HG02763 (cell line): ENCODE results near the gene FAM131C.
"Not testable (repeated sequence)": the region's sequence is repeated elsewhere in the genome, so short reads cannot be mapped to it uniquely, and the experiment has no call there.

Source experiments
- ATAC-seq: cut with Tn5 transposase; IDR thresholded peaks from one replicate; pipeline ENCODE4 v1.9.1; 2021; ENCODE audit warnings: mild to moderate bottlenecking, moderate library complexity; ENCODE audit not compliant: unreplicated experiment

FAM131C gene

DNA sequence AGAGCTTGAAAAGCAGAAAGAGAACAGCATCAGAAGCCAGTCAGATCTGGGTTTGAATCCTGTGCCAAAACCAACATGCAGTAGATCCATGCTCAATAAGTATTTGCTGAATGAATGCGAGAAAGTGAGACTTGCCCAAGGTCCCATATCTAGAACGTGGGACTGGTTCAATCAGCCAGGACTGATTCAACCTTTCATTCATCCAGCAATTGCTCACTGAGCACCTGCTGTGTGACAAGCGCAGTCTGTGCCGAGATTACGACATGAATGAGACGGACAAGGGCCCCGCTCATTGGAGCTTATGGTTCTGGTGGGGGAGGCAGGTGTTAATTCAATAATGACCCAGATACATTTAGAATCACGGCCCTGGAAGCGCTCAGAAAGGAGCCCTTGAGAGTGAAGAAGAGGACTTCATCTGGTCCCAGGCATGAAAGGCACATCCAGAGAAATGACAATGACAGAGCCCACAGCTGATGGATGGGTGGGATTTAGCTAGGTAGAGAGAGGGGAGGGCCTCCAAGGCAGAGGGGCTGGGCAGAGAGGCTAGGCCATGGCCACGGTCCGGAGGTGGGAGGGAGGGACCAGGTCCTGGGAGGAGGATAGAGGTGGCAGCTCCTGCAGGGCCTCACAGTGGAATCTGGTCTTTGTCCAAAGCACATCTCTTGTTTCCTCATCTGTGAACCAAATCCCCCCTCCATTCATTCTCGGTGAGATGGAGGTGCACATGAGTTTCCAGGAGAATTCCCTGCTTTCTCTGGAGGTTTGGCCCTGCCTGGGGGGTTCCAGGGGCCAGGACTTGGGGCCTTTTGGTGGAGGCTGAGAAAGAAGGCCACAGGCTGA, 4.2 kb upstream of the FAM131C start:
- ATAC-seq = no peak

DNA sequence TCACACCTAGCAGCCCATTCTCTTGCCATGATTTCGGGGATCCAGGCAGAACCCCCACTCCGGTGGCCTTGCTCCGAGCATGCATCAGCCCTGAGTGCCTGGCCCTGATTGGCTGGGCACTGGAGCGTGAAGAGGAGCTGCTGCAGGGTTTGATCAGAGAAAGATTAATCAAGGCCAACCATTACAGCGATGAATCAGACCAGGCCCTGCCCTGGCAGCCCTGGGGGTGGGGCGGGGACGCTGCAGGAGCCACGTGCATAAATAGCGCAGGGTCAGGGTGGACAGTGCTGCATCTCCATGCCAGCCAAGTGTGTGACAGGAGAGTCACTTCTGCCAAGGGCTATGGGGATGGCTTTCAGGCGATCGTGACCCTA, 3.4 kb upstream of the FAM131C start:
- no peak for ATAC-seq

DNA sequence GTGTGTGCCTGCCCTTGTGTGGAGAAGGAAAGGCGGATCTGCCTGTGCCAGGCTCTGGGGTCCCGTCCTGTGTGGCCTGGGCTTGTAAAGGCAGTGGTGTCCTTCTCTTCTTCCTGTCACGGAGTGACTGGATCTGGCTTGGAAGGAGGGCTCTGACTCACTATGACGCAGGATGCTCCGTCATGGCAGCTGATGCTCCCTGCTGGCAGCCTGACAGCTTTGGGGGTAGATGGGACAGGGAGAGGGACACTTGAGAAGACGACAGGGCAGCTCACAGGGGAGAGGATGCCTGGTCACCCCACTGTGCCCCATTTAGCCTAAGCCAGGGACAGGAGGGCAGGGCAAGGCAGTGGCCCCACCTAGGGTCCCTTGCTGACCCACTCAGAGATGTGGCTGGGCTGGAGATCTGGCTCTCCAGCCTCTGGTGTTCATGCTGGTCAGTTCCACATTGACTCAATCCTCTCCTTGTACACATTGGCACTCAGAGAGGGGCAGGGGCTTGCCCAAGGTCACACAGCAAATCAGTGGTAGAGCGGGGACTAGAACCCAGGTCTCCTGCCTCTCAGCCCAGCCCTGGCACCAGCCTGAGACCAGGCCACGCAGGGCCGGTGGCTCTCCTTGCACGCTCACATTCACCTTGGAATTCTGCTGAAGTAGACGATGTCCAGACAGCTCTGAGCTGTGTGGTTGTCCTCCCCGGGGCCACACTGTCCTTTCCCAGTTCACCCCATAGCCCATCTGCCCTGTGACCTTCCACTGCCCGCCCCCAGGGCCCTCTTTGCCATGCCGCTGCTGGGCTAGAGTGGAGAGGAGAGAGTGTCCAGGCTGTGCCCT, 2.8 kb upstream of the FAM131C start:
- no peak for ATAC-seq

DNA sequence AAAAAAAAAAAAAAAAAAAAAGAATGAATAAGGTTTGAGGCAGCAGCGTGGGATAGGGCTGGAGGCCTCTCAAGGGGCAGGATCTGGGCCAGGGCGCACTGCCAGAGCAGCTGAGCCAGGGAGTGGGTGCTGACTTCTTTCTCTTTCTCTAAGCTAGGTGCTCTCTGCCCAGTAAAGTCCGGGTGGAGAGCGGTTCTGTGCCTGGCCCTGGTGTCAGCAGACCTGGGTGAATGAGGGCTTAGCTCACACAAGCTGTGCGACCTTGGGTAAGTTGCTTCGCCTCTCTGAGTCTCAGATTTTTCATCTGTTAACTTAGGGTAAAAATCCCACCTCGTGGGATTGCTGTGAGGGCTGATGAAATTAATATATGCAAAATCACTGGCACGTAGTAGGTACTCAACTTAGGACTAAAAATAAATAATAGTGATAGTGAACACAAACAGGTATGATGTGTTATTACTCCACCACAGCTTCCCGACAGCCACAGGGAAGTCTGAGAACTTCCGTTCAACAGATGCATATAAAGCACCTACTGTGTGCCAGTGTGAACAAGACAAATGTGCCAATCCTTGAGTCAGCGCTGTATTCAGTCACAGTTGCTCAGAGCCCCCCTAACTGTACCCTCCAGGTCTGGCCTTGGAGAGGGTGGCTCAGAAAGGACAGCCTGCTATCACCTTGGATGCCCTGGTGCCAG, 2.0 kb upstream of the FAM131C start:
- no peak for ATAC-seq

DNA sequence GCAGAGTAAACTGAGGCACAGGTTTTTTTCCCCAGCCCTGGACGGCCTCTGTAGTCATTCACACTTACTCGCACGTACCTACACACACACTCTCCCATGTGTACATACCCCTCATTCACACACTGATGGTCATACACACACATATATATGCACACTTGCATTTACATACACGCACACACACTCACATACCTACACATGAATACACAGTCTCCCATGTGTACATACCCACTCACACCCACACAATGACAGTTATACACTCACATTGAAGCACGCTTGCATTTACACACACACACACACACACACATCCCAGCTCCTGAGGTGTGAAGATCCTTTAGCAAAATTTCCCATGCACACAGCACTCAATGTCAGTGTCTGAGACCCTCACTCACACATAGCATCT, 766 bp upstream of the FAM131C start:
- ATAC-seq = no peak

DNA sequence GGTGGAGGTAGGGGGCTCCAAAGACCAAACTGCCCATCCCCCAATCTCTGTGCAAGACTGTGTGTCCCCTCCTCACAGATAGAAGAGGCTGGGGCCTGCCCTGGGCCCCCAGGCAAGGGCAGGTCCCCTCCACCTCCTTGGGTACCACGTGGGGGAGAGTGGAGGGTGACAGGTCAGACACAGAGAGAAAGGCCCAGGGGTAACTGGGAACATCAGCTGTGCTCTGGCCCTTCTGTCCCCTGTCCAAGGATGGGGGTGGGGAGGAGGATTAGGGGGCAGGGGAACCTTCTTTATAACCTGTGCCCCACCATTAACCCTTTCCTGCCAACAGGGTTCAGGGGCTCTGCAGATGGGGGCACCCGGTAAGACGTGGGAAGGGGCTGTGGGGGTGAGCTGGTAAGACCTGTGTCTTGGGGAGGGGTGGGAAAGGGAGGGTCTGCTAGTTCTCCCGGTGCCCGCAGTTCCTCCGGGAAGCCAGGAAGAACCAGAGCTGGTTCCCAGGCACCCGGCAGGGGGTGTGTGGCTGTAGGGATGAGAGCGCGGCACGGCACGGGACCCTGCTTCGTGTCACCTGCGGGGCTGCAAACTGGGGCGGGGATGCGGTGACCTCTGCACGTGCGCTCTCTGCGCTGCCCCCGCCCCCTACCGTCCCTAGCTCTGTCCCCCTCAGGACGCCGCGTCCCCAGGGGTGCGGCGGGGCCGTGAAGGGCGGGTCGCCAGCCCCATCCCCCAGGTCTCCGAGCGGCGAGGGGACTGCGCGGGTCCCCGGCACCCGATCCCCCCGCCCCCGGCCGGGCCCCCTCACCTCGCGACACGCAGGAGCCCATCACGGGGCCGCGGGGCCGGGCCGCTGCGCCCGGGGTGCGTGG, 601 bp downstream of the FAM131C start:
- no peak for ATAC-seq

DNA sequence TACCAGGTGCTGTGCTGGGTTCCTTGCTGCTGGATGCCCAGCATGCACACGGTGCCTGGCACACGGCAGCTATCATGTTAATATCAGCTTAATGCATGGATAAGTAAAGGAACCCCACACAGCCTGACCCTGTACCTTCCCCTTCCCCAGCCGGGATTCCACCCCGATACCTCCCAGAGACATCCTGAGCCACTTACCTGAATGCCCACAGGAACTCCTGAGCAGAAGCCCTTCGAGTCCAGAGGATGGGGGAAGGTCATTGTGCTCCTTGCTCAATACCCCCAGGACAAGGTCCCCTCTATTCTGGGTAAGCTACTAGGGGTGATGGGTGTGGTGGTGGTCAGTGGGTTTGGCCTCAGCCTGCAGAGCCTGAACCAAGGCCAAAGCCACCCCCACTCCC, 1.4 kb downstream of the FAM131C start:
- no peak for ATAC-seq

DNA sequence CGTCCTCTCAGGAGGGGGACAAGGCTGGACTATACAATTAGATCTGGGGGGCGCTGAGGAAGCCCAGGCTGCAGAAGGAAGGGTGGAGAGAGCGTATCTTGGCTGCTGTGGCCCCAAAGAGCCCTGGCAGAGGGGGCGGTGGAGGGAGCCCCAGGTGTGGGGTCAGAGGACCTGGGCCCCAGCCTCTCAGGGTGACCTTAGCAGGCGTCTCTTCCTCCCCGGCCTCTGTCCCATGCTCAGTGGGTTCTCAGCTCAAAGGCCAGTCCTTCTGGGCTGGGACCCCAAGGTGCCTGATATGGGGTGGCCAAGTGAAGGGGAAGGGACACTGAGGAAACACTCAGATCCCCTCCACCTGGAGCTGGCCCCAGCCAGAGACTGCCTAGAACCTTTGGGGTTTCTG, 1.8 kb downstream of the FAM131C start:
- ATAC-seq = no peak

DNA sequence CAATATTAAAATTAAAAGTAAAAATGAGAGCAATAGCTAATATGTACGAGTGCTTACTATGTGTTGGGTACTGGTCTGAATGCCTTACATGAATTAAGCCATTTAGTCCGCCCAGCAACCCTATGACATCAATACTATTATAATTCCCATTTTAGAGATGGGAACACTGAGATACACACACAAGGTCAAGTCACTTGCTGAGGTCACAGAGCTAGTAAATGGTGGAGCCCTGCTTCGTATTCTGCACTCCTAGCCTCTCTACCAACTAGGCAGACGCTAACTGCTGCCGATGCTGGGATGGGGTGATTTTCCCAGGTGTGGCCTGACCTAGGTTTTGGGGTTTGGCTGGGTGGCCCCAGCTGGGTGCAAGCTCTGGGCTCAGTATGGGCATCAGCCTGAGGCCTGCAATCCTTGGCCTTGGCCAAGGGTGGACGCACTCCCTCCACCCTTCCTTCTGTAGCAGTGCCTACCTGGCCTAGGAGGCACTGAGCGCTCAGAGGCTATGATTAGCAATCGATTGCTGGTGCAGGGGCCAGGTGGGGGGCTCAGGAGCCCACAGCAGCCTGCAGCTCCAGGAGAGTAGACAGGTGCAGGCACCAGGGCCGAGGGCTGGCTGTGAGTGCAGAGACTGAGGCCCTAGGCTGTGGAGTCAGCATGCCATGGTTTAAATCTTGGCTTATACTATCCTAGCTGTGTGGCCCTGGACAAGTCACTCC, 2.7 kb downstream of the FAM131C start:
- ATAC-seq = no peak

DNA sequence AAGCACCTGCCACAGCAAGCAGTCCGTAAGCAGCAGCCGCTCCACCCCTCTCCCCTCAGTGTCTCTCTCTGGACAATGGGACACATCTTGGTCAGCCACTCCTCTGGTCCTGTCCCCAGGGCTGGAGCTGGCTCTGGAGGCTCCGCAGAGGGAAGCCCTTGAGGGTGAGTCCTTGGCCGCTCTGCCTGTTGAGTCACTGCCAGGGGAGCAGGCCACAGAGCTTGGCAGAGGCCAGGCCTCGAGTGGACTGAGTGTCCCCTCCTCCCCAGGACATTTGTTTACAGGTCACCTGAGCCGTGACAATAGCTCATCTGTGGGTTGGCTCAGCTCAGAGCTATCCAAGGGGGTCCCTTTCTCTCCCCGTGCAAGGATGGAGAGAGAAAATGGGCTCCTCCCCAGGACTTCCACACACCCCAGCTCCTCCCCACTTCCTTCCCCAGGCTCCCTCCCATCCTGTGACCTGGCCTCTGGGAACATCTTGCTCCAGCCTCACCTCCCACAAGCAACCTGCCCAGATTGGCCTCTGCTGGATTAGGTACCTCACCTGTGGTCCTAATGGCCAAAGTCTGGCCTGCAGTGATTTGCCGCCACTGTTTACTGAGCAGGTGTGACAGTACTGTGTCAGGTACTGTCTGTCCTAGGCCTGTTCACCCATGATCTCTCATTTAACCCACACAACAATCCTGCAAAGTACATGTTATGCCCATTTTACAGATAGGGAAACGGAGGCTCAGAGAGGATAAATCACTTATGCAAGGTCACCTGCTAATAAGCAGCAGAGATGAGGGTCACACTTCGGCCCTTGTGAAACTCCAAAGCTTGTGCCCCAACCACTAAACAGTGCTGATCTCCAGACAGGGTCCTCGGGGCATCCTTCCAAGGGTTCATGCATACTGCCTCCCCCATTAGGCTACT, 4.8 kb downstream of the FAM131C start:
- no peak for ATAC-seq

DNA sequence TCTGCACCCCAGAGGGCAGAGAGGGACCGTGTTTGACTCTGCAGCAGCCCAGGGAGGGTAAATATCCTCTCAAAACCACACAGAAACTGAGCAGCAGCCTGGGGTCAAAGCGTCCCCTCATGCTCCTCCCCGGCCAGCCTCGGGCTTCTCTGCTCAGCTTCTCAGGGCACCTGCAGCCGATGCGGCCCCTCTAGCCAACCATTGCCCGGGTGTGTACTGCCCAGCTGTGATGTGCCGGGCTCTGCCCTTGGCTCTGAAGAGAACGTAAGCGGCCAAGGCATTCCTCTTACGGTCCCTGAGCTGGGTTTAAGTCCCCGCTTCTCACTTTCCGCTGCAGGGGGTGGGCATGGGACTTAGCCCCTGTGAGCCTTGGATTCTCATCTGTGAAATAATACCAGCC, 5.5 kb downstream of the FAM131C start:
- no peak for ATAC-seq

DNA sequence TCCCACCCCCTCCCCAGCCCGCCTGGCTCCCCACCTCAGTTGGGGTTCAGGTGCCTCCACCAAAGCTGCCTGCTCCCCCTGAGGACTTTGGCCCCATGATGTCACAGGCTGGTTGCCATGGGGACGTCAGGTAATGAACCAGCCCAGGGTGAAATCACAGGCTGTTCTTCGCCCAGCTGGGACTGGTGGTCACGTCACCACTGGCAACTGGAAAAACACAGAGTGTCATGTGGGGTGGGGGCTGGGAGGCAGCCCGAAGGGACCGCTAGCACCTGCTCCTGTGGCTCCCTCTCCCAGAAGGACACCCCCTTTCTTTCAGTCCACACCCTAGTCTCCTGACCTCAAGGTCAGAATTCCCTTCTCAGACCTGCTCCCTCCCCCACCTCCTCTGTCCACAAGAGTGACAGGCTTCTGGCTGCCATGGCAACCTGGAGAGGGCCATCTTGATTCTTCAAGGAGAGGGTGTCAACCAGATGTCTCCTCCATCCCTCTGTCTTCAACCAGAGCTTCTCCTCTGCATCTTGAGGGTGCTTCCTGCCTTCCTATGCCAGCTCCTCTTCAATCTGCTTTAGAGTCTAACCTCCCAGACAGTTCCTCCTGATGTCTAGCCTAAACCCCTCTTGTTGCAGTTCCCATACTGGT, 6.2 kb downstream of the FAM131C start:
- no peak for ATAC-seq

DNA sequence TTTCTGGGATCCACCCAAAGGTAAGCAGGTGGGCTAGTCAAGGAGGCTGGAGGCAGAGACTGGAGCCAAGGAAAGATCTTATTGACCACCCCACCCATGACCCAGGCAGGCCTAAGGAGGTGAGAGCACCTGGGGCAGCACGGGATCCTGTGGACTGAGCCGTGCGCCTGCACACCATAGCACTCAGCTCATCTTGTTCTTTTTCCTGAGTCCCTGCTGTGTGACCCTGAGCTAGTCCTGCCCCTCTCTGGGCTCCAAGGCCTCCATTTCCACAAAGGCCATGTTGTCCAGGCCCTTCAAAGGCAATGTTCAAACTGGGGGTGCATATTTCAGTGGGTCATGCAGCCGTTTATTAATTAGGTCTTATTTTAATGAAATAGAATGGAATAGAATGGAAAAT, 7.2 kb downstream of the FAM131C start:
- no peak for ATAC-seq

DNA sequence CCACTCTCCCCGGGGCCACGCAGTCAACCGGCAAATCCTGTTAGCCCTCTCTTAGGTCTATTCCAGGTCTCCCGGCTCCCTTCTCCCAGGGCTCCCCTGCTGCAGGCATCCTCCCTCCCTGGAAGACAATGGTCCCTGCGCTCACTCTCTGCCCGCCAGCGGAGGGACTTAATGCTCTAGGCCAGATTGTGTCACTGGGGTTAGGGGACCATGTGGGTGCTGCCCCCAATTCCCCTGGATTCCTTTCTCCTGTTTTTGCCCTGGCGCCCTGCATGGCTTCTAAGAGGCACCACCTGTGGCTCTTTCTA, 8.2 kb downstream of the FAM131C start:
- no peak for ATAC-seq

DNA sequence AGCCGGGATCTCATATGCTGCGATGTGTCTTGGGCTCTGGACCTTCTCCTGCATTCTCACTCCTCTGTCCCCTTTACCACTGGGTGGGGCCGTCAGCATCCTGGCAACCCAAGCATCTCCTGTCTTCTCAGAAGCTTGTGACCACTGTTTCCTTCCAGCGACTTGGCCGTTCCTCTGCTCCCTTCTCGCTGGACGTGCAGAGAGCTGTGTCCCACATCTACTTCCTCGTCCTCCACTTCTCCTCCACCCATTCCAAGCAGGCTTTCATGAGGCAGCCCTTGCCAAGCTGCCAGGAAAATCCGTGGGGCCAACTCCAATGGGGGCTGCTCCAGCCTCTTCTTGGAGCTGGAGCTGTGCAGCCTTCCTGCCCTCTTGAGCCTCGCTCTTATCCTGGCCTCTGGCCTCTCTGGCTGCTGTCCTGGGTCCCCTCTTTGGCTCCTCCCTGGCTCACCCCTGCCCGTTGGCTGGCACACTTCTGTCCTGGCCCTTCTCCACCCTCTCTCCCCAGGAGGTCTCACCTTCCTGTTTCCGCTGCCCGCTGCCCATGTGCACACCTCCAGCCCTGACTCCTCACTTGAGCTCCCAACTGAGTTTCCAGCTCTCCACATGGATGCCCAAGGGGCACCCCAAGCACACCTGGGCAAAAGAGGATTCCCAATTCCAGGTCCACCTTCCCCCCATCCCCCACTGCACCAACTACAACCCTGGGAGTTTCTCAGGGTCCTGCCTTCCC, 8.7 kb downstream of the FAM131C start:
- no peak for ATAC-seq

DNA sequence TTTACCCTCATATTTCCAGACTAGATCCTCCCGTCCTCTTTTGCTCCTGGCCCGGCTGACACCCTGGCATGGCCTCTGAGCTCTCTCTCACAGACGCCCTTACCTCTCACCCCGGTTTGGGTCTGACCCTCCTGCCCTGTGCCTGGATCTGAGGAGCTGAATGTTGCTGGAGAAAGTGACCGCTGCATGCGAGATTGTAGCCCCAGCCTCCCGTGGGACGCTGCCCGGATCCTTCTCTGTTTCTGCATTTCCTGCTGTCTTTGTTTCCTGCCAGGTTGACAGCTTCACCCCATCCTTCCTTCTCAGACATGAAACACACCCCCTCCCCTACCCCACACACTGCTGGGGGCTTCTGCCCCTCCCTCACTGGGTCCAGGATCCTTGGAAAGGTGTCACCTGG, 9.5 kb downstream of the FAM131C start:
- ATAC-seq = no peak

DNA sequence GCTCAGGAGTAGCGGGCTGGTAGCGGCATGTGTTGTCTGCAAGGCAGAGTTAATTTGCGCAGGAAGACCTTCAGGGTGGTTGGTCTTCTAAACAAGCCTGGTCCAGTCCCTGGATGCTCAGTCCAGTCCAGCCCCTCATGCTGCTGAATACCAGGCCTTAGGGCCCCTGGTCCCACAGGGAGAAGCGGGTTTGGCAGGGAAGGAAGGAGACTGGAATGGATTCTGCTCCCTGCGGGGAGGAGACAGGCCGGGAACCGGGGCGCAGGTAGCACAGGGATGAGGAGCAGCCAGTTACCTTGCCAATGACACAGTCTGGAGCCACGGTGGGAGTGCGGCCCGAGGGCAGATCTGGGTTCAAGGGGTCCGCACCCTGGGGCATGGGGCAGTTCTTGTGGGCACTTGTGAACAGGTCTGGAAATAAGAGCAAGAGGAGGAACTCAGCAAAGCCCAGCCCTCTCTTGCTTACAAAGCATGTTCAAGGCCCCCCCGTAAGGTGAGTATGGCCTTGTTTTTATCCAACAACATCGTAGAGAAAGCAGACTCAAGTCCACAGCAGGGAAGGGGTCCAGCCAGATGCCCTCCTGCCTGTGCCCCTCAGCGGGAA, 10.1 kb downstream of the FAM131C start:
- no peak for ATAC-seq

DNA sequence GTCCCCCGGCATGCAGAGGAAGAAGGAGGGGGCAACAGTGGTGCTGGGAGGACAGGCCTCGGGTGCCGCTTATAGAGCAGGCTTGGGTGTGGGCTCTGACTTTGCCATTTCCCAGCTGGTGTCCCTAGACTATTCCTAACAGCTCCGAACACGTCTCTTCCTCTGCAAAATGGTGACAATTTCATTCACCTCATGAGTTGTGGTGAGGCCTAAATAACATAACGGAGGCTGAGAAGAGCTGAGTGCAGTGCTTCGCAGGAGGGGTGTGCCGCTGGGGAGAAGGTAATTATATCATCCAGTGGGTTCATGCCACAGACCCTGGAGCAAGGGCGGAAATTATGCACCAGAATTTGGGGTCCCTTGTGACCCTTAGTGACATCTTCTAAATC, 10.8 kb downstream of the FAM131C start:
- not testable (repeated sequence) for ATAC-seq
